OCI-LY1 (cell line): Measurements from ENCODE around the gene MKRN2OS.

Experiments
- EZH2 ChIP-seq: fragments of 200-600 bp; sonication (generic), shearing (Covaris generic); IDR thresholded peaks from 2 replicates; pipeline ENCODE4 v1.8.0; 2017; ENCODE audit warnings: borderline replicate concordance, mixed run types, mild to moderate bottlenecking, antibody characterized with exemption, low read length, moderate library complexity, mixed read lengths
- TF ChIP-seq, protein P1 (sequence below): fragments of 200-600 bp; sonication (generic), shearing (Covaris generic); IDR thresholded peaks from 2 replicates; pipeline ENCODE4 v1.5.1; 2017; ENCODE audit warnings: mild to moderate bottlenecking, antibody characterized with exemption, low read length, moderate library complexity, mixed read lengths

- TF ChIP-seq, protein P1, sequence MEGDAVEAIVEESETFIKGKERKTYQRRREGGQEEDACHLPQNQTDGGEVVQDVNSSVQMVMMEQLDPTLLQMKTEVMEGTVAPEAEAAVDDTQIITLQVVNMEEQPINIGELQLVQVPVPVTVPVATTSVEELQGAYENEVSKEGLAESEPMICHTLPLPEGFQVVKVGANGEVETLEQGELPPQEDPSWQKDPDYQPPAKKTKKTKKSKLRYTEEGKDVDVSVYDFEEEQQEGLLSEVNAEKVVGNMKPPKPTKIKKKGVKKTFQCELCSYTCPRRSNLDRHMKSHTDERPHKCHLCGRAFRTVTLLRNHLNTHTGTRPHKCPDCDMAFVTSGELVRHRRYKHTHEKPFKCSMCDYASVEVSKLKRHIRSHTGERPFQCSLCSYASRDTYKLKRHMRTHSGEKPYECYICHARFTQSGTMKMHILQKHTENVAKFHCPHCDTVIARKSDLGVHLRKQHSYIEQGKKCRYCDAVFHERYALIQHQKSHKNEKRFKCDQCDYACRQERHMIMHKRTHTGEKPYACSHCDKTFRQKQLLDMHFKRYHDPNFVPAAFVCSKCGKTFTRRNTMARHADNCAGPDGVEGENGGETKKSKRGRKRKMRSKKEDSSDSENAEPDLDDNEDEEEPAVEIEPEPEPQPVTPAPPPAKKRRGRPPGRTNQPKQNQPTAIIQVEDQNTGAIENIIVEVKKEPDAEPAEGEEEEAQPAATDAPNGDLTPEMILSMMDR, result no peak
- TF ChIP-seq EZH2, result no peak
Observed at GRCh38 chr3:12574131-12574530, 28.8 kb upstream of the MKRN2OS start.
